Measurements from ENCODE around the gene MTURN. TPM values are rescaled to one million over a fixed set of nuclear protein-coding genes. Genes with fewer than 3 reads are reported as not detected.

MTURN gene
- total RNA-seq, 1 donor from 2014 or later, result 40.9 TPM

DNA sequence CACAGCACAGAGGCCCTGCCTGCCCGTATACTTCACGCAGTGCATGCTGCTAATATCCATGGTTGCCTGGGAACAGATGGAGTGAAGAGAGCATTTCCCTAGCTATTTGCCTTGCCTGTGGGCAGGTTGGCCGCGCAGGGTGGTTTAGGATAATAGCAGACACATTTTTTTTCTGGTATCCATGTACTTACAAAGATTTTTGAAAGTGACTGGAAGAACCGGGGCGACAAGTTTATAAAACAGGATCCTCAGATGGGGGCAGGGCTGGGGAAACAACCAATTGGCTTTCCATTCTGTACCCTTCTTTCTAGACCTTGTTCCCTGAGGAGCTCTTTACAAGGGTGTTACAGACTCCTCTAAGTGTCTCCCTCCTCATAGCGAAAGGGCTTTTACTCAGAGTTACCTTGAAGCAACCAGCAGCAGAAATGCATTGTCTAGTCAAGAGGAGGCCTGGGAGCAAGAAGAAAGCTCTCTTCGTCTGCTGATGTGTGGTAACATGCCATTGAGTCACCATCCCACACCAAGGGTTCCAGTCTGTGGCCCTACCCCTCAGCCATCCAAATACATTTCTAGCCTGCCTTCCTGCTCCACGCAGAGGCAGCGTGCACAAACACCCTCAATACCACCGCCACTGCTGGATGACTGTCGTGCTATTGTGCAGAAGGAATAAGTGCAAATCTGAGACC is 31.5 kb downstream of the MTURN start:
- Histone ChIP-seq H3K27me3 (no peaks in the 10 kb centered on the region), H3K36me3 (peaks cover 0 to 6% of the 10 kb centered on the region in 2 donors), H3K9me3 (no peaks in the 10 kb centered on the region), H3K4me3 (no peak overlapping the region), H3K27ac (no peak overlapping the region), H3K4me1 (peaks cover 4 to 11% of the 10 kb centered on the region in 2 donors)
- intact Hi-C loops (cut with DNase I), result loop anchor here (10.0 kb wide), 1 partner anchor 399 kb away; no protein-coding TSS in a partner anchor
- TF ChIP-seq, protein P1, sequence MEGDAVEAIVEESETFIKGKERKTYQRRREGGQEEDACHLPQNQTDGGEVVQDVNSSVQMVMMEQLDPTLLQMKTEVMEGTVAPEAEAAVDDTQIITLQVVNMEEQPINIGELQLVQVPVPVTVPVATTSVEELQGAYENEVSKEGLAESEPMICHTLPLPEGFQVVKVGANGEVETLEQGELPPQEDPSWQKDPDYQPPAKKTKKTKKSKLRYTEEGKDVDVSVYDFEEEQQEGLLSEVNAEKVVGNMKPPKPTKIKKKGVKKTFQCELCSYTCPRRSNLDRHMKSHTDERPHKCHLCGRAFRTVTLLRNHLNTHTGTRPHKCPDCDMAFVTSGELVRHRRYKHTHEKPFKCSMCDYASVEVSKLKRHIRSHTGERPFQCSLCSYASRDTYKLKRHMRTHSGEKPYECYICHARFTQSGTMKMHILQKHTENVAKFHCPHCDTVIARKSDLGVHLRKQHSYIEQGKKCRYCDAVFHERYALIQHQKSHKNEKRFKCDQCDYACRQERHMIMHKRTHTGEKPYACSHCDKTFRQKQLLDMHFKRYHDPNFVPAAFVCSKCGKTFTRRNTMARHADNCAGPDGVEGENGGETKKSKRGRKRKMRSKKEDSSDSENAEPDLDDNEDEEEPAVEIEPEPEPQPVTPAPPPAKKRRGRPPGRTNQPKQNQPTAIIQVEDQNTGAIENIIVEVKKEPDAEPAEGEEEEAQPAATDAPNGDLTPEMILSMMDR (IDR thresholded peaks at IDR 0.05), result no peak
- DNase-seq (ENCODE audit: low spot score in 2 of 2), result no peak

DNA sequence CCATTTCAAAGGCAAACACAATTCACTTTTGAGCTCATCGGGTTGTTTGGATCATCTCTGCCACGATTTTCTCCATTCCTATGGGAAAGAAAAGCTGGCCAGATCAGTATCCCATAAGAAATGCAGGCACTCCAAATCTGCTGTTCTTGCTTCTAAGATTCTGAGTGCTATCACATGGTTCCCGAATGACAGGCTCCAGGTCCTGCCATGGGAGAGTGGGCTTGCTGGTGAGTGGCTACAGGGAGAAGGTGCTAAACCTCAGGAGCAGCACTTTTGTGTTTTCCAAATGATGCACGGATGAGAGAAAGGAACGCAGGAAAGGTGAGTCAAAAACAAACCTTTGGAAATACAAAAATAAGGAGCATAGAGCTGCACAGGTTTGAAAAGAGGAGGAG is 32.1 kb downstream of the MTURN start:
- Histone ChIP-seq H3K4me3 (no peak overlapping the region), H3K27ac (no peak overlapping the region), H3K9me3 (no peaks in the 10 kb centered on the region), H3K36me3 (peaks cover 0 to 6% of the 10 kb centered on the region in 2 donors), H3K27me3 (no peaks in the 10 kb centered on the region), H3K4me1 (peaks cover 4 to 12% of the 10 kb centered on the region in 2 donors)
- TF ChIP-seq, protein P1 (IDR thresholded peaks at IDR 0.05), result no peak
- intact Hi-C loops (cut with DNase I), result loop anchor here (10.0 kb wide), 1 partner anchor 398 kb away; no protein-coding TSS in a partner anchor
- DNase-seq (ENCODE audit: low spot score in 2 of 2), result no peak

DNA sequence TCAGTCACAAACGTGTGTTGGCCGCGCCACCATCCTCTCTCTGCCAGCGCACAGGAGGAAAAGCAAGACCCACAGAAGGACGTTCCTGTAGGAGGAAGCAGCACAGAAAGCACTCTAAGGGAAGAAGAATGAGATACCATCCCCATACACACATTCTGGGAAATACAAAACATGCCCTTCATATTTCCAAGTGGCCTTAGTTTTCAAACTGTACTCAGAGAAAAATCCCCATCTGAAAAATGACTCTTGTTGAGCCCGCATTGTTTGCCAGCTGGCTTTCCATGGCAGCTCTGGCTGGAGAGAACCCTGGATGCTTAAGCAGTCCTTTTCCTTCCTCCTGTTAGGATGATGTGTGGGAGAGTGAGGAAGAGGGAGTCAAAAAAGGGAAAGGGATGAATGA is 33.1 kb downstream of the MTURN start:
- no peak for DNase-seq (ENCODE audit: low spot score in 2 of 2)
- Histone ChIP-seq H3K27me3 (no peaks in the 10 kb centered on the region), H3K4me1 (peaks cover 10 to 22% of the 10 kb centered on the region in 2 donors), H3K9me3 (no peaks in the 10 kb centered on the region), H3K4me3 (no peak overlapping the region), H3K27ac (no peak overlapping the region), H3K36me3 (peaks cover 0 to 6% of the 10 kb centered on the region in 2 donors)
- intact Hi-C loops (cut with DNase I), result loop anchor here (10.0 kb wide), 1 partner anchor 397 kb away; no protein-coding TSS in a partner anchor
- TF ChIP-seq, protein P1 (IDR thresholded peaks at IDR 0.05), result no peak

DNA sequence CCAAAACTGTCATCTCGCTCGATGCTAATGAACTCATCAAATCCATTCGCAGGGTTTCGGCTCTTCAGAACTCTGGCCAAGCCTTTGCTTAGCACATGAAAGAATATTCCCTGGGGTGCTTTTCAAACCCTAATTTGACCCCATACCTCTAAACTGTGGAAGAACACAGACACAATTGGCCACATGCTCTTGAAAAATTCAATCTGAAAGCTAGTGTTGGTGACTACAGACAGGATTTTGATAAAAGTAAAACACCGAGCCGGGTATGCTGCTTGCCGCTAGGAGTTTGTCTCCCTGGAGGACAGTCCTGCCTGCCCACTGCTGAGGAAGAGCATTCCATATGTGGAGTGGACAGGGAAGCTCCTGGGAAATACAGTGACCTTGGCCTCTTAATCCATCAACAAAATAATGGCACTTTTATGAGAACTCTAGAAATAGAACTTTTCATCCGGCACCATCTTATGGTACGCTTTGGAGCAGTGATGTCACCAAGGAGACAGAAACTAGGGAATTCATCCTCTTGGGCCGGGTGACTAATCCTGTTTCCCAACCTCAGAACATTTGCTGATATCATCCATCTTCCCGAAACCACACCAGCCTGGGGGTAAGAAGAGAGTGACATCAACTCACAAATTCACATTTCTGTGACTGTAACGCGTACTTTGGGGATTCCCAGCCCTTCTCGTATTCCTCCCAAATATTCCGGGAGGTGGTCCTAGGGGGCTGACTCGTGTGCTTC is 34.2 kb downstream of the MTURN start:
- Histone ChIP-seq H3K27me3 (no peaks in the 10 kb centered on the region), H3K4me3 (no peak overlapping the region), H3K36me3 (peaks cover 0 to 6% of the 10 kb centered on the region in 2 donors), H3K27ac (peak overlapping the region; percentile 22 to 24), H3K4me1 (peaks cover 15 to 30% of the 10 kb centered on the region in 2 donors), H3K9me3 (no peaks in the 10 kb centered on the region)
- TF ChIP-seq, protein P1 (IDR thresholded peaks at IDR 0.05), result no peak
- no peak for DNase-seq (ENCODE audit: low spot score in 2 of 2)
- intact Hi-C loops (cut with DNase I), result loop anchor here (10.0 kb wide), 1 partner anchor 396 kb away; no protein-coding TSS in a partner anchor

DNA sequence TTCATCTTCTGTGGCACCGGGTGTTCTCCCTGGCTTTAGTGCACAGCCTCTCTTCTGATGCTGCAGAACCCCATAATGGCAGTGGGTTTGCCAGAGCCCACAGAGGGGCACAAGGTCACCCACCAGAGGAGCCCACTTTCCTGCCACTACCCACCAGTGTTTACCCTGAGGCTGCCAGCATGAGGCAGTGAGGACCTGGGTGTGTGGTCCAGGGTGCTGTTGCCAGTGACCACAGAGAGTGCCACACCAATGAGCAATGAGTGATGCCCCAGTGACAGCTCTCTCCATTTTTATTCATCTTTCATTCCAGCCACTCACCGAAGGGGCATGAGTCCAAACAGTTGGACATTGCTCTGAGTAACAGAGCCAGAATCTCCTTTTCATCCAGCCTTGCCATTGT is 34.8 kb downstream of the MTURN start:
- H3K27me3 ChIP-seq, result no peaks in the 10 kb centered on the region
- H3K36me3 ChIP-seq, result peaks cover 0 to 6% of the 10 kb centered on the region in 2 donors
- DNase-seq (ENCODE audit: low spot score in 2 of 2), result no peak
- intact Hi-C loops (cut with DNase I), result loop anchor here (10.0 kb wide), 1 partner anchor 395 kb away; no protein-coding TSS in a partner anchor
- peak overlapping the region; percentile 22 to 86 for H3K27ac ChIP-seq
- H3K4me3 ChIP-seq, result no peak overlapping the region
- TF ChIP-seq, protein P1 (IDR thresholded peaks at IDR 0.05), result no peak
- no peaks in the 10 kb centered on the region for H3K9me3 ChIP-seq
- peaks cover 19 to 36% of the 10 kb centered on the region in 2 donors for H3K4me1 ChIP-seq

All from ascending aorta (tissue), 2 donors.